GM21825 (cell line): ENCODE data around the gene TGFBR2.

Experiments
- ATAC-seq: cut with Tn5 transposase; IDR thresholded peaks from one replicate; pipeline ENCODE4 v1.9.1; 2021; ENCODE audit warnings: mild to moderate bottlenecking, moderate library complexity; ENCODE audit not compliant: unreplicated experiment

The TGFBR2 gene

GRCh38 chr3:30606301-30607031, at the start of gene TGFBR2:
TSS of gene TGFBR2 (plus strand) at chr3:30606601. CDS start at chr3:30606884, 283 bp downstream.
- ATAC-seq: peak; percentile 73

- no peak for ATAC-seq
Measured at GRCh38 chr3:30557746-30558303, 48.6 kb upstream of the TGFBR2 start.

GRCh38 chr3:30563956-30564355, 42.4 kb upstream of the TGFBR2 start:
- ATAC-seq: no peak

GRCh38 chr3:30567139-30567753, 39.2 kb upstream of the TGFBR2 start:
- ATAC-seq: no peak

GRCh38 chr3:30576946-30577345, 29.5 kb upstream of the TGFBR2 start:
- no peak for ATAC-seq

- ATAC-seq: peak; percentile 69
Measured at GRCh38 chr3:30577788-30578187, 28.6 kb upstream of the TGFBR2 start.

- no peak for ATAC-seq
Measured at GRCh38 chr3:30578479-30578878, 27.9 kb upstream of the TGFBR2 start.

- no peak for ATAC-seq
Measured at GRCh38 chr3:30578986-30579579, 27.3 kb upstream of the TGFBR2 start.

- ATAC-seq: no peak
Measured at GRCh38 chr3:30581067-30581585, 25.3 kb upstream of the TGFBR2 start.

- no peak for ATAC-seq
Measured at GRCh38 chr3:30581982-30582381, 24.4 kb upstream of the TGFBR2 start.

GRCh38 chr3:30583973-30584372, 22.4 kb upstream of the TGFBR2 start:
- ATAC-seq: no peak

GRCh38 chr3:30585654-30586053, 20.7 kb upstream of the TGFBR2 start:
- ATAC-seq: no peak

- no peak for ATAC-seq
Measured at GRCh38 chr3:30586096-30586805, 20.1 kb upstream of the TGFBR2 start.

- ATAC-seq: no peak
Measured at GRCh38 chr3:30586806-30587486, 19.5 kb upstream of the TGFBR2 start.

GRCh38 chr3:30587904-30588303, 18.5 kb upstream of the TGFBR2 start:
- no peak for ATAC-seq

GRCh38 chr3:30596152-30596551, 10.2 kb upstream of the TGFBR2 start:
- no peak for ATAC-seq

GRCh38 chr3:30597131-30597768, 9.2 kb upstream of the TGFBR2 start:
- no peak for ATAC-seq

- no peak for ATAC-seq
Measured at GRCh38 chr3:30597769-30598134, 8.6 kb upstream of the TGFBR2 start.

GRCh38 chr3:30598668-30599545, 7.5 kb upstream of the TGFBR2 start:
- ATAC-seq: no peak
